Activated naive CD4-positive, alpha-beta T cell treated with anti-CD3 and anti-CD28 coated beads, Interleukin-2, amount 10 ng/mL, durations not matched to agents 7 days and 5 days (primary cell): ENCODE results near the gene ASTN2.
"Not testable (repeated sequence)": the region's sequence is repeated elsewhere in the genome, so short reads cannot be mapped to it uniquely, and the experiment has no call there.

Experiments
- CTCF ChIA-PET: fragments of 350-600 bp; sonication (Branson Sonifier 250); formaldehyde crosslinking; loops from one replicate; lab custom pipeline; 2021; ENCODE audit warnings: antibody characterized with exemption; lab: Charles Lee
- DNase-seq: peaks from one replicate; pipeline ENCODE4 v3.0.0-alpha.2; 2020
- H3K27ac Mint-ChIP-seq: one replicate; pipeline ENCODE4 v1.8.0; 2021; ENCODE audit warnings: mild to moderate bottlenecking, moderate library complexity, mixed read lengths
- H3K27me3 Mint-ChIP-seq: one replicate; pipeline ENCODE4 v1.8.0; 2021; ENCODE audit warnings: mild to moderate bottlenecking, mixed read lengths
- H3K36me3 Mint-ChIP-seq: one replicate; pipeline ENCODE4 v1.8.0; 2021; ENCODE audit warnings: mixed read lengths
- H3K4me1 Mint-ChIP-seq: one replicate; pipeline ENCODE4 v1.8.0; 2021; ENCODE audit warnings: mixed read lengths
- H3K4me3 Mint-ChIP-seq: one replicate; pipeline ENCODE4 v1.8.0; 2021; ENCODE audit warnings: mild to moderate bottlenecking, moderate library complexity, mixed read lengths
- H3K9me3 Mint-ChIP-seq: one replicate; pipeline ENCODE4 v1.8.0; 2021; ENCODE audit warnings: mixed read lengths

The ASTN2 gene

DNA sequence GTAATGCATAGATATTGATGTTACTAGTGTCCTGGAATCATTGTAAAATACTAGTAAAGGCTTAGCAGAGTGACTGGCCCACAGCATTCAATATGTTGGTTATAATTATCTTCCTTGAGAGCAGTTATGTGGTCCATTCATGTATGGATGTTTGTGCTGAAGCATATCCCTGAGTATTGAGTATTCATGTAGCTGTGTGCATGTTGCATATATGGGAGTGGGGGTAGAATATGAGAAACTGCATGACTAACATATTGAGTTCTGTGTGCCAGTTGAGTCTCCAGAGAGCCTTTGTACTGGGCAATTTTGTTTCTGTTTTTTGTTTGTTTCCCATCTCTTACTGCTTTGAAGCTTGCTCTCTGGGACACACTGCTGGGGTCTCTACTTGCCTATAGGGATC is 950.4 kb downstream of the ASTN2 start:
- H3K9me3 Mint-ChIP-seq, result no peaks in the 10 kb centered on the region
- no peak for DNase-seq
- no peaks in the 10 kb centered on the region for H3K36me3 Mint-ChIP-seq
- CTCF ChIA-PET, result no interaction called here
- no peak overlapping the region for H3K27ac Mint-ChIP-seq
- no peak overlapping the region for H3K4me3 Mint-ChIP-seq
- no peaks in the 10 kb centered on the region for H3K27me3 Mint-ChIP-seq
- H3K4me1 Mint-ChIP-seq, result peaks cover 5% of the 10 kb centered on the region

DNA sequence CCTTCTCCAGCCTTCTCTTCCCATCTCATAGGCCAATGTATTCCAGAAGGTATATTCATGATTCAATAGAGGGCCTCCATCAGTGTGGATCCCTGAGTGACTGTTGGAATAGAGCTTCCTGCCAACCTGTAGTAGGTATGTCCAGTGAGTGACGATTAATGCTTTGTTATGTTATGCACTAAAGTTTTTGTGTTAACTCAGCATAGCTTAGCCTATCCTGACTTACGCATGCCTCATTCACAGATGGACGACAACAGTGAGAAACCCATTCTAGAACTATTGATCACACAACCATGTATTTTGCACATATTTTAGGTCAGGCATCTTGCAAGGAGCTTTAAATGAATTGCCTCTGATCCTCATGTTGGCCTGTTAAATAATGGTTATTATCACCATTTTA is 953.2 kb downstream of the ASTN2 start:
- CTCF ChIA-PET, result no interaction called here

DNA sequence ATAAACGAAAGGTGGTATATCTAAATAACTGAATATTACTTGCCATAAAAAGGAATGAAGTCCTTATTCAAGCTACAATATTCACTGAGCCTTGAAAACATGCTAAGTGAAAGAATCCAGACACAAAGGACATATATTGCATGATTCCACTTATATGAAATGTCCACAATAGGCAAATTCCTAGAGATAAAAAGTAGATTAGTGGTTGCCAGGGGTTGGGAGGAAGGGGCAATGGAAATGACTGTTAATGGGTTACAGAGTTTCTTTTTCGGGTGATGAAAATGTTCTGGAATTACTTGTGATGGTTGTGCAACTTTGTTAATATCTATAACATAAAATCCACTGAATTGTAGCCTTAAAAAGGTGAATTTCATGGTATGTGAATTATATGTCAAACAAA is 954.8 kb downstream of the ASTN2 start:
- H3K9me3 Mint-ChIP-seq, result peaks cover 2% of the 10 kb centered on the region
- no peaks in the 10 kb centered on the region for H3K4me1 Mint-ChIP-seq
- H3K27ac Mint-ChIP-seq, result no peak overlapping the region
- no peaks in the 10 kb centered on the region for H3K27me3 Mint-ChIP-seq
- no peaks in the 10 kb centered on the region for H3K36me3 Mint-ChIP-seq
- CTCF ChIA-PET, result no interaction called here
- DNase-seq, result no peak
- H3K4me3 Mint-ChIP-seq, result no peak overlapping the region

More for the DNA sequence above, 953.2 kb downstream of the ASTN2 start:
- H3K4me3 Mint-ChIP-seq, result no peak overlapping the region
- no peak for DNase-seq
- H3K27ac Mint-ChIP-seq, result no peak overlapping the region
- peaks cover under 1% of the 10 kb centered on the region for H3K9me3 Mint-ChIP-seq
- H3K27me3 Mint-ChIP-seq, result no peaks in the 10 kb centered on the region
- H3K4me1 Mint-ChIP-seq, result no peaks in the 10 kb centered on the region
- H3K36me3 Mint-ChIP-seq, result no peaks in the 10 kb centered on the region

DNA sequence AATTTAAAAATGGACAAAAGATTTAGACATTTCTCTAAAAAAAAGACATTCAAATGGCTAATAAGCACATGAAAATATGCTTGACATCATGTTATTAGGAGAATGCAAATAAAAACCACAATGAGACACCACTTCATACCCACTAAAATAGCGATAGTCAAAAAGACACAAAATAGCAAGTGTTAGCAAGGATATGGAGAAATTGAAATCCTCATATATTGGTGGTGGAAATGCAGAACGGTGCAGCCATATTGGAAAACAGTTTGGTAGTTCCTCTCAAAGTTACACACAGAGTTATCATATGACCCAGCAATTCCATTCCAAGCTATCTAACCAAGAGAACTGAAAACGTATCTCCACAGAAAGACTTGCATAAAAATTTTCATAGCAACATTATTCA is 955.3 kb downstream of the ASTN2 start:
- Mint-ChIP-seq H3K36me3 (no peaks in the 10 kb centered on the region), H3K9me3 (peaks cover 2% of the 10 kb centered on the region)
- CTCF ChIA-PET, result no interaction called here

DNA sequence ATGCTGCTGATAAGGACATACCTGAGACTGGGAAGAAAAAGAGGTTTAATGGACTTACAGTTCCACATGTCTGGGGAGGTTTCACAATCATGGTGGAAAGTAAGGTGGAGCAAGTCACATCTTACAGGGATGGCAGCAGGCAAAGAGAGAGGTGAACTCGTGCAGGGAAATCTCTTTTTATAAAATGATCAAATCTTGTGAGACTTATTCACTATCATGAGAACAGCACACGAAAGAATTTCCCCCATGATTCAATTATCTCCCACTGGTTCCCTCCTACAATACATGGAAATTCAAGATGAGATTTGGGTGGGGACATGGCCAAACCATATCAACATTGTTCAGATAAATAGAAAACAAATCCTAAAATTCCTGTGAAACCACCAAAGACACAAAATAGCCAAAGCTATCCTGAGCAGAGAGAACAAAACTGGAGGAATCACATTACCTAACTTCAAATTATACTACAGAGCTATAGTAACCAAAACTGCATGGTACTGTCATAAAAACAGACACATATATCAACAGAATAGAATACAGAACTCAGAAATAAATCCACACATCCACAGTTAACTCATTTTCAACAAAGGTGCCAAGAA is 958.3 kb downstream of the ASTN2 start:
- CTCF ChIA-PET, result no interaction called here
- no peaks in the 10 kb centered on the region for H3K27me3 Mint-ChIP-seq
- peaks cover 2% of the 10 kb centered on the region for H3K9me3 Mint-ChIP-seq
- DNase-seq, result no peak
- H3K4me3 Mint-ChIP-seq, result no peak overlapping the region
- H3K27ac Mint-ChIP-seq, result no peak overlapping the region
- H3K4me1 Mint-ChIP-seq, result no peaks in the 10 kb centered on the region
- H3K36me3 Mint-ChIP-seq, result no peaks in the 10 kb centered on the region

More for the DNA sequence above, 955.3 kb downstream of the ASTN2 start:
- no peak overlapping the region for H3K27ac Mint-ChIP-seq
- H3K4me3 Mint-ChIP-seq, result no peak overlapping the region
- H3K4me1 Mint-ChIP-seq, result no peaks in the 10 kb centered on the region
- DNase-seq, result no peak
- H3K27me3 Mint-ChIP-seq, result no peaks in the 10 kb centered on the region

DNA sequence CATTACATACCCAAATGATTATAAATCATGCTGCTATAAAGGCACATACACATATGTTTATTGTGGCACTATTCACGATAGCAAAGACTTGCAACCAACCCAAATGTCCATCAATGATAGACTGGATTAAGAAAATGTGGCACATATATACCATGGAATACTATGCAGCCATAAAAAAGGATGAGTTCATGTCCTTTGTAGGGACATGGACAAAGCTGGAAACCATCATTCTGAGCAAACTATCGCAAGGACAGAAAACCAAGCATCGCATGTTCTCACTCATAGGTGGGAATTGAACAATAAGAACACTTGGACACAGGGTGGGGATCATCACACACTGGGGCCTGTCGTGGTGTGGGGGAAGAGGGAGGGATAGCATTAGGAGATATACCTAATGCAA is 960.3 kb downstream of the ASTN2 start:
- CTCF ChIA-PET, H3K36me3 Mint-ChIP-seq, H3K4me3 Mint-ChIP-seq, H3K4me1 Mint-ChIP-seq, H3K27ac Mint-ChIP-seq, H3K27me3 Mint-ChIP-seq, H3K9me3 Mint-ChIP-seq, DNase-seq: not testable (repeated sequence)

- Mint-ChIP-seq H3K9me3 (peaks cover 2% of the 10 kb centered on the region), H3K27me3 (no peaks in the 10 kb centered on the region), H3K27ac (no peak overlapping the region), H3K36me3 (no peaks in the 10 kb centered on the region), H3K4me3 (no peak overlapping the region), H3K4me1 (no peaks in the 10 kb centered on the region)
- no peak for DNase-seq
- CTCF ChIA-PET, result no interaction called here
Observed at GRCh38 chr9:116453785-116454184, 961.1 kb downstream of the ASTN2 start.

- Mint-ChIP-seq H3K27ac (no peak overlapping the region), H3K9me3 (peaks cover 2% of the 10 kb centered on the region), H3K27me3 (no peaks in the 10 kb centered on the region), H3K4me3 (no peak overlapping the region), H3K36me3 (no peaks in the 10 kb centered on the region), H3K4me1 (no peaks in the 10 kb centered on the region)
- no peak for DNase-seq
- CTCF ChIA-PET, result no interaction called here
Observed at GRCh38 chr9:116452634-116453033, 962.2 kb downstream of the ASTN2 start.

DNA sequence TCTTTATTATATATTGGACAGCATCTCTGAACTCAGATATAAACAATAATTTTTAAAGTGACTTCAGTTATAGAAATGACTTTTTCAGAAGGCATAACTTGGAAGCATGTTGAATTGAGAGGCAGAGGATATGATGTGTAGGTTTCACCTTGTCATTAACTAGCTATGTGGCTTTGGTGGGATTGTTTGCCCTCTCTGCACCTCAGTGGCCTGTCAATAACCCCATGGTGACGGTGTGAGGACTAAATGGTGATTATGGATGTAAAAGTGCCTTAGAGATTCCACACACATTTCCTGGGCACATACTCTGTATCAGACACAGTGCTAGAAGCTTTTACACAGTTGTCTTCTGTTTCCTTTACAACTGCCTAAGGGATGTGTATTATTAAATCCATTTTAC is 962.6 kb downstream of the ASTN2 start:
- Mint-ChIP-seq H3K27ac (no peak overlapping the region), H3K9me3 (peaks cover 2% of the 10 kb centered on the region), H3K36me3 (no peaks in the 10 kb centered on the region), H3K4me1 (no peaks in the 10 kb centered on the region), H3K27me3 (no peaks in the 10 kb centered on the region), H3K4me3 (no peak overlapping the region)
- DNase-seq, result no peak
- CTCF ChIA-PET, result no interaction called here

DNA sequence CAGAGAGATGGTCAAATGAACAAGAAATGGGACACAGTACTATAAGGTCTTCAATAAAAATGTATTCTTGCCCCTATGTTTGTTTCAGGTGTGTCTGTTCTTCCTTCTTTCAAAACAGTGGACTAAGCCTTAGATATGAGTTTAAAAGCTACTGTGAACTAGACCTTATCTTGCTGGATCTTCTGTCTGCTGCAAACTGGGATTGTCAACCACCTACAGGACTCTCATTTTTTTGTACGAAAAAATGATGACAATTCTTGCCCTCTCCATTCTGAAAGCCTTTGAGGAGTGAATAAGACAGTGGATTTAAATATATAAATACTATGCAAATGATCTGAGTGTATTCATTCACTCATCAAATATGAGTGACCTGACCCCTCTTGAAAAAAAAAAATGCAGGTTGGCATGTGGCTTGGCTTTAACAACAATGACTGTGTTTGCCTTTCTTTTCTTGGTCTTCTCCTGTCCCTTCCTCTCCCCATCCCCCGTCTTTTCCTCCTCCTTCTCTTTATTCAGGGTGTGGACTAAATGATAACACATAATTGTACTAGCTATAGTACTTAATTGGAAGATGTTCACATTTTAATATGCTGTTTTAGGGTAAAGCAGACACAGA is 963.2 kb downstream of the ASTN2 start:
- no peak overlapping the region for H3K4me3 Mint-ChIP-seq
- CTCF ChIA-PET, result no interaction called here
- no peaks in the 10 kb centered on the region for H3K36me3 Mint-ChIP-seq
- H3K9me3 Mint-ChIP-seq, result peaks cover 1% of the 10 kb centered on the region
- no peaks in the 10 kb centered on the region for H3K27me3 Mint-ChIP-seq
- H3K27ac Mint-ChIP-seq, result no peak overlapping the region
- H3K4me1 Mint-ChIP-seq, result no peaks in the 10 kb centered on the region
- no peak for DNase-seq

DNA sequence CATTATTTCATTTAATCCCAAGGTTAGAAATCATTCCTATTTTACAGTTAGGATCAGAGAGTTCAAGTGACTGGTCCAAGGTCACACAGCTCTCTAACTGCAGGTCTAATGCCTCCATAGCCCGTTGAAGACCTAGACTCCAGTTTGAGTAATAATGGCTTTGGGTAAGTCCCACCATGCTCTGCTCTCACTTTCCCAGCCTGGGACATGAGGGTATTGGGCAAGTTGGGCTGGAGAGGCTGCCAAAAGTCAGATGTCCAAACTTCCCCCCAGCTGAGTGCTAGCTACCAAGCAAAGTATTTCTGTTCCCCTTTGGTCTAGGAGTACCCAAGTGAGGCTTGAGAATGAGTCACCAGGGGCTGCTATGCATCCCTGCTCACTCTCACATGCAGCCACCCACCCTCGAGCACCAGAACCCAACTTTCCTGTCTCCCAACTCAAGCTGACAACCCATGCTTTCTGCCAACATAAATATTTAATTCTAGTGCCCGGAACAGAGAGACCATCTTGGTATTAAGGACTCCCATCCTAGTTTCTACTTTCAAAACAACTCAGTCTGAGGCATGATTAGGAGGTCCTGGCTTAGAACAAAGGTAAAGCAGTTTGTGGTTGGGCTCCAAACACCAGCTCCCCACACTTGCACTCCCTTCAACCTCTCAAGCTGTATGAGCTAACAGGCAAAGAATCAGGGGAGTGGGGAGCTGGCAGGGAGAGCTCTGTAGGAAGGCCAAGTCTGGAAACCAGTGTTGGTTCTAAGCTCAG is 964.3 kb downstream of the ASTN2 start:
- Mint-ChIP-seq H3K27ac (no peak overlapping the region), H3K9me3 (no peaks in the 10 kb centered on the region), H3K4me1 (no peaks in the 10 kb centered on the region), H3K27me3 (no peaks in the 10 kb centered on the region), H3K4me3 (no peak overlapping the region), H3K36me3 (no peaks in the 10 kb centered on the region)
- DNase-seq, result no peak
- CTCF ChIA-PET, result no interaction called here

- Mint-ChIP-seq H3K27ac (no peak overlapping the region), H3K27me3 (no peaks in the 10 kb centered on the region), H3K9me3 (no peaks in the 10 kb centered on the region), H3K4me3 (no peak overlapping the region), H3K4me1 (no peaks in the 10 kb centered on the region), H3K36me3 (no peaks in the 10 kb centered on the region)
- DNase-seq, result no peak
- CTCF ChIA-PET, result no interaction called here
Observed at GRCh38 chr9:116449949-116450348, 964.9 kb downstream of the ASTN2 start.

- no peaks in the 10 kb centered on the region for H3K36me3 Mint-ChIP-seq
- no peak for DNase-seq
- CTCF ChIA-PET, result no interaction called here
- H3K4me1 Mint-ChIP-seq, result no peaks in the 10 kb centered on the region
- H3K27ac Mint-ChIP-seq, result no peak overlapping the region
- no peaks in the 10 kb centered on the region for H3K9me3 Mint-ChIP-seq
- no peak overlapping the region for H3K4me3 Mint-ChIP-seq
- H3K27me3 Mint-ChIP-seq, result no peaks in the 10 kb centered on the region
Observed at GRCh38 chr9:116448431-116448830, 966.4 kb downstream of the ASTN2 start.

DNA sequence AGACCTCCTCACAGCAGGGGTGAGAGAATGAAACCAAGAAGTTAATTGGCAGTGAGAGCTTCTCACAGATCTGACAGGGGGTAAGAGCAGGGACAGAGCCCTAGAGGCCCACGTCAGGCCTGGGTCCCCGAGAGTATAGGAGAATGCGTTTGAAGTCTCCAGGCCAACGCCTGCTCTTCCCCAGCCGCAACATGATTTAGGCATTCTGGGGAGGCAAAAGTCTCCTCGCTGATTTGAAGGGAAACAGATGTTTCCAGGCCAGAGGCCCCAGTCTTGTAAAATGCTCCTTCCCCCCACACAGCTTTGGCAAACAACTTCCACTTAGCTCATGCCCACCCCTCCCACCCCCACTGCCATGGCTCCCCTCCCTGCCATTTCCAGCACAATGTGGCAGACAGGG is 966.9 kb downstream of the ASTN2 start:
- Mint-ChIP-seq H3K9me3 (no peaks in the 10 kb centered on the region), H3K4me3 (no peak overlapping the region), H3K27me3 (no peaks in the 10 kb centered on the region), H3K27ac (no peak overlapping the region), H3K36me3 (no peaks in the 10 kb centered on the region), H3K4me1 (no peaks in the 10 kb centered on the region)
- CTCF ChIA-PET, result no interaction called here
- no peak for DNase-seq

- Mint-ChIP-seq H3K27me3 (no peaks in the 10 kb centered on the region), H3K9me3 (peaks cover 3% of the 10 kb centered on the region), H3K27ac (no peak overlapping the region), H3K36me3 (no peaks in the 10 kb centered on the region), H3K4me1 (no peaks in the 10 kb centered on the region), H3K4me3 (no peak overlapping the region)
- CTCF ChIA-PET, result no interaction called here
- no peak for DNase-seq
Observed at GRCh38 chr9:116442528-116442927, 972.3 kb downstream of the ASTN2 start.
